Jurkat, Clone E6-1 (cell line): ENCODE data around the gene ORMDL2. TPM values are rescaled to one million over a fixed set of nuclear protein-coding genes. Genes with fewer than 3 reads are reported as not detected.

Experiments used
- DNase-seq: peaks from one replicate; pipeline ENCODE4 v3.0.0-alpha.2; 2011; ENCODE audit warnings: low read depth, low spot score
- H3K4me3 ChIP-seq: 2 replicates; pipeline ENCODE4 v1.5.1; 2011; ENCODE audit warnings: mild to moderate bottlenecking, low read length, control low read depth, moderate library complexity
- polyA plus RNA-seq: library from polyadenylated mRNA; unstranded; fragments of >200 nt; gene quantifications from one replicate; pipeline ENCODE4 v1.2.1, GENCODE V29; 2012; ENCODE audit warnings: missing spikeins; ENCODE audit not compliant: insufficient read length, insufficient read depth

ORMDL2 gene
- polyA plus RNA-seq = 77.3 TPM

- DNase-seq = peak; percentile 100
- H3K4me3 ChIP-seq = peak within 1 kb of the TSS; percentile 100
Measured at GRCh38 chr12:55817345-55818139, at the start of gene ORMDL2, which contains the start of gene SARNP. Gene ORMDL2, plus strand, starts transcription at chr12:55818041. Its CDS starts 959 bp downstream, at chr12:55819000. Gene SARNP, minus strand, starts transcription at chr12:55817724. Its CDS starts 23 bp downstream, at chr12:55817701.

DNA sequence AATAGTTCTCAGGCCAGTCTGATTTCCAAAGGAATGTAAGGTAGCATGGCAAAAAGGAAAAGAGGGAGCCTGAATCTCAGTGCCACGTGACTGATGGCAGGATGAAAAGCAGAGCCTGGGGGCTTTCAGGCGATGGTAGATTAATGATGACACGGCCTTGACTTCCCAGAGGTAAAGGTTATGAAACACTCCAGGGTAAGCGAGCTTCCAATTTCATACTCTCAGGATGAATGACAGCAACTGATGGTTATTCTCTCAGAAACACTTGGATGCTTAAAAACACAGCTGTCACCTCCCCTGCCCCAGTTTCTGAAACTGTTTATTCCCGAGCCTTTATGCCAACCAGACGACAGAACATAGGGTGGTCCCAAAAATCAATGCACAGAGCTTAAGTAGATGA is 46.1 kb upstream of the ORMDL2 start:
- H3K4me3 ChIP-seq = no peak overlapping the region
- DNase-seq = no peak

DNA sequence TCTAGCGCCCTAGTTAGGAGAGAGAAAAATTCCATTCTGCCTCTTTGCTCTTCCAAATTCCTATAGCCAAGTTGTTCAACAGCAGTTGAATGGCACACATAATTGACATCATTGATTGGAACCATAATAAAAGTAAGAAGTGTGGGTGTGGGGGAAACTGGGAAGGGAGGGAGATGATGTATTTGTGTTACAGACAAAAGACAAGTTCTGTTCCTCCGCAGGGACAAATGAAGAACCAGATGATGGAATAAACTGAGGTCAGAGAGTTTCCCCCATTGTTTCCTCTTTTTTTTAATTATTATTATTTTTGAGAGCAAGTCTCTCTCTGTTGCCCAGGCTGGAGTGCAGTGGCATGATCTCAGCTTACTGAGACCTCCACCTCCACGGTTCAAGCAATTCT is 40.0 kb upstream of the ORMDL2 start:
- no peak for DNase-seq
- no peak overlapping the region for H3K4me3 ChIP-seq

- no peak for DNase-seq
- H3K4me3 ChIP-seq = no peak overlapping the region
Measured at GRCh38 chr12:55780685-55781084, 37.2 kb upstream of the ORMDL2 start.

DNA sequence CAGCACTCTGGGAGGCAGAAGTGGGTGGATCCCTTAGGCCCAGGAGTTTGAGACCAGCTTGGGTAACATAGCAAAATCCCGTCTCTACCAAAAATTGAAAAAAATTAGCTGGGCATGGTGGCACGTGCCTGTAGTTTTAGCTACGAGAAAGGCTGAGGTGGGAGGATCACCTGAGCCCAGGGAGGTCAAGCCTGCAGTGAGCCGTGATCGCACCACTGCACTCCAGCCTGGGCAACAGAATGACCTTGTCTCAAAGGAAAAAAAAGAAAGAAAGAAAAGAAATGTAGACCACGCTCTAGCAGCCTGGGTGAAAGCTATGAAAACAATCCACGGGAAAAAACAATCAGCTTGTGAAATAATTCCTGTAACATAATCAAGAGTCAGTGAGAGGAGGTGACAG is 29.3 kb upstream of the ORMDL2 start:
- no peak overlapping the region for H3K4me3 ChIP-seq
- no peak for DNase-seq

DNA sequence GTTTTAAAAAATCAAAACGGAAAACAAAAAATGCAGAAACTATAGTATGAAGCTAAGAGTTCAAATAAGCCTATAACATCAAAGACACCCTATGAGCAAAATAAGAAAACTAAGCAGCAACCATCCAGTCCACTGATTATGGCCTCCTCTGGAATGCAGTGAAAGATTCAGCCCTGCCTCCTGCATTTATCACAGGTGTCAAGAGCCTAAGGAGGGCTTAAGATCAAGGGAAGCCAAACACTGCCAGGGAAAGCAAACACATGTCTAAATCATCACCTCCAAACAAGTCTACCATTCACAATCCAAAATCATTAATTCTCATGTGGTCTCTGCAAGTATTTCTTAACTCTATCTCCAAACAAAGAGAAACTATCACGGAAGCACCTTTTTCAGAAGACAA is 28.7 kb upstream of the ORMDL2 start:
- no peak for DNase-seq
- H3K4me3 ChIP-seq = no peak overlapping the region

GRCh38 chr12:55789893-55790292 is 27.9 kb upstream of the ORMDL2 start:
- no peak for DNase-seq
- H3K4me3 ChIP-seq = no peak overlapping the region

- no peak overlapping the region for H3K4me3 ChIP-seq
- no peak for DNase-seq
Measured at GRCh38 chr12:55795950-55796349, 21.9 kb upstream of the ORMDL2 start.

DNA sequence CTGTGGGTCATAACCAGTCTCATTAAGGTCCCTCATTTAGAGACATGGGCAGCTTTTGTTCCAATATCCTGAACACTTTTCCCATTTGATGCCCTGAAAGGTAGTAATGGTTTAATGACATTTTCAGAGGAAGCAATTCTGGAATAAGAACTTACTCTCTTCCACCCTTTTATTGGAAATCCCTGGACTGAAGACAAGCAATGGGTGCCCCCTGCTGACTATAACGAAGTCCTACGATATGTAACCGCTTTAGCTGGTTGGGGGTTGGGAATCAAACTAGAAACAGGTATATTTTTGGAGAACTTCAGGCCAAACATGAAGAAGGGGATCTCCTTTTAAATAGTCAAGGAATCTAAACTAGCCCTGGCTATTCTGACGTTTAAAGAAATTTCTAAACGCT is 20.8 kb upstream of the ORMDL2 start:
- peak; percentile 27 for DNase-seq
- H3K4me3 ChIP-seq = no peak overlapping the region

DNA sequence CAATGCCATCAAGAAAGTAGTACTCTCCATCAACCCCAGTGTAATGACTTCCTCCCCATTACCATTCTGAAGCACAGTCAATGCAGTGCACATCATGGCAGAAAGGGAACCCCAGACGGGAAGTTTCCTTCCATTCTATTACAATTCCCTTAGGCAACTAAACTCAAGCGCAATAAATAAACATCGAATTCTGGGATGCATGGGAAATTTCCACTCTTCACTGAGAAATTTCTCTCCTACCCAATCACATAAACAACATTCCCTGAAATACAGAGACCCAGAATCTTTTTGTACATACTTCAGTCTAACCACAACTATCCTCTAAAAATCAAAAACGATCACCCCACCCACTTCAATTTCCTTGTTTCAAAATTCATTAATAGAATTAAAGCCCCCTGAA is 20.3 kb upstream of the ORMDL2 start:
- no peak for DNase-seq
- no peak overlapping the region for H3K4me3 ChIP-seq

DNA sequence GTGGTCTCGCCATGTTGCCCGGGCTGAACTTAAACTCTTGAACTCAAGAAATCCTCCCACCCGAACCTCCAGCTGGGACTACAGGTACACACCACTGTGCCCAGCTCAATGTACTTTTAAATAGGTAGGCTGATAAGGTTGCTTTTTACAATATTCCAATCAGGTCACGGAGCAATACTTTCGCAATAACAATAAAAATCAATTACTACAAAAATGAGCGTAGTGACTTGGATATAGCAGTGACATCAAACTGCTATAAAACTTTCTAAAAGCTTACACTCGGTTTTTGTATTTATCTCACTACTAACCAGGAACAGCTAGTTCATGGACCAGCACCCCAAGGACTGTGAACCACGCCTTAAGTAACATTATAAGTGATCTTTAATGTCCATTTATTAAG is 10.9 kb upstream of the ORMDL2 start:
- no peak overlapping the region for H3K4me3 ChIP-seq
- DNase-seq = no peak

DNA sequence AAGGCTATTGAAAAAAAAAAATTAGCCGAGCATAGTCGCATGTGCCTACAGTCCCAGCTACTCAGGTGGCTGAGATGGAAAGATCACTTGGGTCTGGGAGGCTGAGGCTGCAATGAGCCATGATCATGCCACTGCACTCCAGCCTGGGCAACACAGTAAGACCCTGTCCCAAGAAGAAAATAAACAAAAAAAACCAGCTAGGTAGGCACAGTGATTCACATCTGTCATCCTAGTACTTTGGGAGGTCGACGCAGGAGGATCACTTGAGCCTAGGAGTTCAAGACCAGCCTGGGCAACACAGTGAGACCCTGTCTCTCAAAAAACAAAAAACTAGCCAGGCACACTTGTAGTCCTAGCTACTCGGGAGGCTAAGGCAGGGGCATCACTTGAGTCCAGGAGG is 8.6 kb upstream of the ORMDL2 start:
- no peak overlapping the region for H3K4me3 ChIP-seq
- no peak for DNase-seq

GRCh38 chr12:55812088-55812487 is 5.8 kb upstream of the ORMDL2 start:
- H3K4me3 ChIP-seq = no peak overlapping the region
- DNase-seq = no peak

DNA sequence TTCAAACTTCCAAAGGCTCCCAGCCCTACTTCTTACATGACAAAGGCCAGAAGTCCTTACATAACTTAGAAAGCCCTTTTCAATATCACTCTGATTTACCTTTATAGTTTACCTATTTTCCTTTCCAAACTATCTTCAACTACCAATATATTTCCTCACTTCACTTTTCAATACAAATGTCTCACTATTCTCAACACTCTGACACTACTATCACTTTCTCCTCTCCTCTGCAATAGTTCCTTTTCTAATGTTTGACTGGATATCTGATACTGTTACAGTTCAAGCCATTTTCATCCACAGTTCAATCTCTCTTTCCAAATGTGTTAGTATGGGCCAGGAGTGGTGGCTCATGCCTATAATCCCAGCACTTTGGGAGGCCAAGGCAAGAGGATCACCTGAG is 3.6 kb upstream of the ORMDL2 start:
- no peak overlapping the region for H3K4me3 ChIP-seq
- no peak for DNase-seq

GRCh38 chr12:55815473-55815872 is 2.4 kb upstream of the ORMDL2 start:
- H3K4me3 ChIP-seq = no peak overlapping the region
- DNase-seq = no peak

GRCh38 chr12:55816881-55817344 is 928 bp upstream of the ORMDL2 start:
- H3K4me3 ChIP-seq = peak overlapping the region; percentile 100
- DNase-seq = no peak

DNA sequence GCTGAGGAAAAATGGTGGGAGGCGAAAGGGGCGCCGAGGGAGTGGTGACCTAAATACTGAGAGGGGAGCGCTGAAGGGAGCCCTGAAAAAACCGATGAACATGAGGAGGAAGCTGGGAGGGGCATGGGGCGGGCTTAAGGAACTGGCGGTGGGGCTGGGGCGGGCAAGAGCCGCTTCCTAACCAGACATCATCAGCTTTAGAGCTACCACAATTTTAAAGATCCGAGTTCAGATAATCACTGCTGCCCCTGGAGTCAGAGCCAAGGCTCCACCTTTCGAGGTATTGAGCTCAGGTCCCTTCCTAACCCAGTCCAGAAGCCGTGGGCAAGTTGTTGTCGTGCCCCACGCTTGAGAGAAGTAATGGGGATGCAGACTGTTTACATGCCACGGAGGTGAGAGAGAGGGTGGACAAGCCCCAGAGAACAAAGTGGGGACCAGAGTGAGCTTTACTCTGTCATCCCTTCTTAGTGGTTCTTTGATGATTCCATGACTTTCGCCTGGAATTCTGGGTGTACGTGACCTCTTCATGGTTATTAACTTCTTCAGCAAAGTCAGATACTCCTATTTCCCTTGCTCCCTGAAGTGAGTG is 393 bp downstream of the ORMDL2 start:
- peak overlapping the region; percentile 100 for H3K4me3 ChIP-seq
- DNase-seq = no peak

DNA sequence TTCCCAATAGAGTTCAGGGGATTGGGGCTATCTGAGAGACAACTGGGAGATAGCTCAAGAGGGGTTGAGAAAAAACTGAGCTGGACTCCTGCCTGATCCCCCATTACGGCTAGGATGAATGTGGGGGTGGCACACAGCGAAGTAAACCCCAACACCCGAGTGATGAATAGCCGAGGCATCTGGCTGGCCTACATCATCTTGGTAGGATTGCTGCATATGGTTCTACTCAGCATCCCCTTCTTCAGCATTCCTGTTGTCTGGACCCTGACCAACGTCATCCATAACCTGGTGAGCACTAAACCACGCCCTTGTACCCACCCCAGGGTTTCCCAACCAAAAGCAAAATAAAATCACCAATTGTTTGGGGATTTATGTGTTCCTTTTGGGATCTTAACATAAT is 1.0 kb downstream of the ORMDL2 start:
- H3K4me3 ChIP-seq = peak overlapping the region; percentile 100
- no peak for DNase-seq

DNA sequence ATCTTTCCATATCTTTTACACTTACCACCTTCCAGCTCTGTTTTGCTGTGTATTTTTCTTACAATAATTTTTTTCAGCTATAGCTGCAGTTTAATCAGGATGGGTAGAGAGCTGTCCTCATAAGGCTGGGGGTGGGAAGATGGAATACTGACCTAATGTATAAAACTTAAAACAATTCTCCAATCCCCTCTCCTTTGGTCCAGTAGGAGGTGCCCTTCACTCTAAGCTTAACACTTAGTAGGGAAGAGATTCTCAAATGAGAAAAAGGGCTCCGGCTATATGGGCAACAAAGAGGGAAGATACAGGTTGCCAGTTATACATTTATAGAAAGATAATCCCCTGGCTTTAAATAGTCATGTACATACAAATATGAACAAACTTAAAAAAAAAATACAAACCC is 2.8 kb downstream of the ORMDL2 start:
- H3K4me3 ChIP-seq = no peak overlapping the region
- DNase-seq = no peak

GRCh38 chr12:55822228-55822627 is 4.4 kb downstream of the ORMDL2 start:
- DNase-seq = no peak
- no peak overlapping the region for H3K4me3 ChIP-seq

GRCh38 chr12:55823419-55823818 is 5.6 kb downstream of the ORMDL2 start:
- DNase-seq = no peak
- no peak overlapping the region for H3K4me3 ChIP-seq
